22Rv1 (cell line): ENCODE data around the gene ERC1.
A peak's percentile ranks its signal among the peaks of the same experiment; 100 is the strongest.

ENCODE experiments used
- H3K27ac ChIP-seq: fragments of 450-650 bp; 2 replicates; pipeline ENCODE4 v1.5.1; 2017
- CTCF ChIP-seq: fragments of 450-650 bp; IDR thresholded peaks from 2 replicates; pipeline ENCODE4 v1.5.1; 2017; ENCODE audit warnings: mild to moderate bottlenecking
- ZFX ChIP-seq: fragments of 450-650 bp; IDR thresholded peaks from 2 replicates; pipeline ENCODE4 v1.6.1; 2017; ENCODE audit warnings: antibody characterized with exemption, borderline replicate concordance

ERC1 gene

DNA sequence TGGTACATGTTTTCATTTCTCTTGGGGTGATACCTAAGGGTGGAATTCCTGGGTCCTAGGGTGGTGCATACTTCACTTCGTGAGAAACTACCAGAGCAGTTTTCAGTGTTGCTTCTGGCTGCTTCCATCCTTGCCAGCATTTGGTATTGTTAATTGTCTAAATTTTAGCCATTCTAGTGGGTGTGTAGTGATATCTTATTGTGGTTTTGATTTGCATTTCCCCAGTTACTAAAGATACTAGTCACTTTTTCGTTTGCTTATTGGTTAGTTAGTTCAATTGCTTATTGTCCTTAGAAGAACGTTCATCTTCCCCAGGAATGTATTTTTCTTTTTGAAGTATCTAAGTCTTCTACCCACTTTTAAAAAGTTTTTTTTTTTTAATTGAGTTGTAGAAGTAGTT, 80.2 kb downstream of the ERC1 start:
- TF ChIP-seq CTCF (no peak), ZFX (no peak)
- H3K27ac ChIP-seq, result no peak overlapping the region

DNA sequence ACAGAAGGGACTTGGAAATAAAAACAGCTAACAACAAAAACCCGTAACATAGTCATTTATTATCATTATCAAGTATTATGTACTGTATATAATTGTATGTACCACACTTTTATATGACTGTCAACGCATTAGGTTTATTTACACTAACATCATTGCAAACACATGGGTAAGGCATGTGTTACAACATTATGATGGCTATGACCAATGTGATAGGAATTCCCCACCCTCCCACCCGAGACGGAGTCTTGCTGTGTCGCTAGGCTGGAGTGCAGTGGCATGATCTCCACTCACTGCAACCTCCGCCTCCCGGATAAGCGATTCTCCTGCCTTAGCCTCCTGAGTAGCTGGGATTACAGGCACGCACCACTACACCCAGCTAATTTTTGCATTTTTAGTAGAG, 82.6 kb downstream of the ERC1 start:
- H3K27ac ChIP-seq, result no peak overlapping the region
- TF ChIP-seq ZFX (no peak), CTCF (no peak)

GRCh38 chr12:1077036-1077803, 86.2 kb downstream of the ERC1 start:
- TF ChIP-seq ZFX (no peak), CTCF (no peak)
- H3K27ac ChIP-seq, result no peak overlapping the region

- TF ChIP-seq CTCF, result no peak
- TF ChIP-seq ZFX, result no peak
- no peak overlapping the region for H3K27ac ChIP-seq
These were observed 87.0 kb downstream of the ERC1 start for GRCh38 chr12:1078002-1078401.

DNA sequence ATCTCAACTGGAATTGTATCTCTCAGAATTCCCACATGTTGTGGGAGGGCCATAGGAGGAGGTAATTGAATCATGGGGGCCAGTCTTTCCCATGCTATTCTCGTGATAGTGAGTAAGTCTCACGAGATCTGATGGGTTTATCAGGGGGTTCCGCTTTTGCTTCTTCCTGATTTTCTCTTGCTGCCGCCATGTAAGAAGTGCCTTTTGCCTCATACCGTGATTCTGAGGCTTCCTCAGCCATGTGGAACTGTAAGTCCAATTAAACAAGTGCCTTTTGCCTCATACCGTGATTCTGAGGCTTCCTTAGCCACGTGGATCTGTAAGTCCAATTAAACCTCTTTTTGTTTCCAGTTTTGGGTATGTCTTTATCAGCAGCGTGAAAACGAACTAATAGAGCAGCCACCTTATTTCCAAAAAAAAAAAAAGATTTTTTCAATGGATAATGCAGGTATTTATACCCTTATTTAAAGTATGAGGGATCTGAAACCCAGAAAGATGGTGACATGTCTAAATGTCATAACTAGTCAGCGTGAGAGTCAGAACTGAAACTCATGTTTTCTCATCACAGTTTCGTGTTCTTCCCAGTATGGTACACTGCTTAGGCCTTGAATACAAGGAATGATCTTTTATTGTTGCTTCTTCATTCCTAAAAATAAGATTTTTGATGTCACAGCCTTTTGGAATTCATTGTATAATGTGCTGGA, 89.6 kb downstream of the ERC1 start:
- TF ChIP-seq ZFX (no peak), CTCF (no peak)
- H3K27ac ChIP-seq, result no peak overlapping the region

DNA sequence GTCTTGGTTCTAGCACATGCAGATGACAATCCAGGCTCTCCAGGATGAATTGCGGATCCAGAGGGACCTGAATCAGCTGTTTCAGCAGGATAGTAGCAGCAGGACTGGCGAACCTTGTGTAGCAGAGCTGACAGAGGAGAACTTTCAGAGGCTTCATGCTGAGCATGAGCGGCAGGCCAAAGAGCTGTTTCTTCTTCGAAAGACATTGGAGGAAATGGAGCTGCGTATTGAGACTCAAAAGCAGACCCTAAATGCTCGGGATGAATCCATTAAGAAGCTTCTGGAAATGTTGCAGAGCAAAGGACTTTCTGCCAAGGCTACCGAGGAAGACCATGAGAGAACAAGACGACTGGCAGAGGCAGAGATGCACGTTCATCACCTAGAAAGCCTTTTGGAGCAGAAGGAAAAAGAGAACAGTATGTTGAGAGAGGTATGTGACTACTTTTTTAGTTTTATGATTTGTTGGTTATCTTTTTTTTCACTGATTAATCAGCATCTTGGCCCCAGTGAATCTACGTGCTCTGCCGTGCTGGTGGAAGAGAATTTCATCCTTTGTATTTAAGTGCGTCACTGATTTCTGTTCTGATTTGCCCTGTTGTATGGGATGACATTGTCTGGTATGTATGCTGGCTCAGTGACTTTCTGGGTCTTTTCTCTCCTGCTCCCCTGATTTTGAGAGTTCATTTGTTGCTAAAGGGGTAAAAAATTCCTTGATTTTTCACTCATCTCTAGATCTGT, 92.3 kb downstream of the ERC1 start:
- TF ChIP-seq CTCF (no peak), ZFX (no peak)
- H3K27ac ChIP-seq, result peak overlapping the region; percentile 45
